GM12874 (cell line): ENCODE measurements around the gene CELSR1.

ENCODE experiments used
- CTCF ChIP-seq: IDR thresholded peaks from 2 replicates; pipeline ENCODE4 v1.5.1; 2011; ENCODE audit warnings: low read depth, mild to moderate bottlenecking, control low read depth, low read length, moderate library complexity; ENCODE audit not compliant: insufficient read depth

Gene CELSR1

GRCh38 chr22:46394622-46395021 is 142.8 kb downstream of the CELSR1 start:
- TF ChIP-seq CTCF, result no peak

- no peak for TF ChIP-seq CTCF
These were observed 143.5 kb downstream of the CELSR1 start for GRCh38 chr22:46393873-46394272.

GRCh38 chr22:46392137-46392844 is 145.1 kb downstream of the CELSR1 start:
- TF ChIP-seq CTCF, result no peak

GRCh38 chr22:46391486-46392136 is 145.8 kb downstream of the CELSR1 start:
- TF ChIP-seq CTCF, result no peak

GRCh38 chr22:46390652-46391301 is 146.6 kb downstream of the CELSR1 start:
- no peak for TF ChIP-seq CTCF

GRCh38 chr22:46390105-46390651 is 147.2 kb downstream of the CELSR1 start:
- no peak for TF ChIP-seq CTCF

GRCh38 chr22:46389081-46389480 is 148.3 kb downstream of the CELSR1 start:
- no peak for TF ChIP-seq CTCF
